GM18861 (cell line): ENCODE results near the gene ZNF8.
"Not testable (repeated sequence)": the region's sequence is repeated elsewhere in the genome, so short reads cannot be mapped to it uniquely, and the experiment has no call there.

Source experiments
- ATAC-seq: cut with Tn5 transposase; IDR thresholded peaks from one replicate; pipeline ENCODE4 v1.9.1; 2021; ENCODE audit not compliant: unreplicated experiment

Gene ZNF8

GRCh38 chr19:58294743-58295374 lies 16.1 kb downstream of the ZNF8 start:
- no peak for ATAC-seq

DNA sequence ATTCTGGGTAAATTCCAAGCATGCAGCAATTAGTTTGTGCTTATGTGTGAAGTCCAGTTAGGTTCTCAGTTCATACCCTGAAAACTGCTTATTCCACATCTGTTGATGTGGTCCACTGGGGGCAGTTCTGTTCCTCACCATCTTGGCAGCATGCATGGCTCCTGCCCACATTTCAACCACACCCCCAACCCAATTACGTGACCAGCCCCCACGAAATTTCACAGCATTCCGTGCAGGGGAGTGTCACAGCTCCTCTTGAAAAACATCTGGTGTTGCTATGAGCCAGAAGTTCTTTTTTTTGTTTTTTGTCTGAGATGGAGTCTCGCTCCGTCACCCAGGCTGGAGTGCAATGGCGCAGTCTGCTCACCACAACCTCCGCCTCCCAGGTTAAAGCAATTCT lies 17.3 kb downstream of the ZNF8 start:
- ATAC-seq = no peak

DNA sequence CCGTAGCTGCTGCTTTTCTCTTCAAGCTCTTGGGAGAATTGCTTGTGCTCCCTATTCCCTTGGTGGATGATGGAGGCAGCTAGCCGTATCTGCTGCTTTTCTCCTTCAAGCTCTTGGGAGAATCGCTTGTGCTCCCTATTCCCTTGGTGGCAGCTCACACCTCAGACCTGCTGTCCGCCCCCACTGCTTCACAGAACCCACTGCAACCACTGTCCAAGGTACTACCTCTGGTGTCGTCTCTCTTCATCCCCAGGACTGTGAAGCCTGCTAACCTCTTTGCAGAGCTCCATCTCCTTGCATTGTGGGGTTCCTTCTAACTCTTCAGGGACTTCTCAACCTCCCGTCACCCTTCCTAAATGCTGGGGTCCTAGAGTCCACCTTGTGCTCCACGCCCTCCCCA lies 21.9 kb downstream of the ZNF8 start:
- ATAC-seq = no peak

DNA sequence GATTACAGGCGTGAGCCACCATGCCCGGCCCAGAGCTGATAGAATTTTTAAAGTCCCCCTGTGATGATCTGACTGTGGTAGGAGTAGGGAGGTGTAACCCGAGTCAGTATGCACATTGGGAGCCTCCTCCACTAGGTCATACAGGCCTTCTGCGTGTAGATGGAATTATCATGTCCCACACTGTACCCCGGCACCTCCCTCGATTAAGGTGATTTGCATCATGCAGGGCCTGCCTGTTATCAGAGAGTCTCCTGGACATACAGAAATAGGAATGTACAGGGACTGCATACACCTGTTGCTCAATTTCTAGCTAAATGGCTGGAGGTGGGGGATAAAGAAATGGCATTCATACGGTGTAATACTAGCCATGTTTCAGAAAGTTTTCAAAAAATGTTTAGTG lies 25.5 kb downstream of the ZNF8 start:
- no peak for ATAC-seq

DNA sequence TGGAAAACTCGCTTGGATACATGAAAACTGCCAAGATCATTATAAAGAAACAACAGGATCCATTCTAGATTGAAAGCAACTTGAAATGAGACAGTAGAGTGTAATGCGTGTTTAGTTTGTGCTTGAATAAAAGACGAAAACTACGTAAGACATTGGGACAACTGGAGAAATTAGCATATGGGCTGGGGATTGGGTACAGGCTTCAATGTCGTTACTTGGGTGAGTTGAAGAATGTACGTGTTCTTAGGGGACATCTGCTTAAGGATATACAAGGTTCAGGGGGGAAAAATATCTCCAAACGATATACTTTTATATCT lies 26.0 kb downstream of the ZNF8 start:
- no peak for ATAC-seq

DNA sequence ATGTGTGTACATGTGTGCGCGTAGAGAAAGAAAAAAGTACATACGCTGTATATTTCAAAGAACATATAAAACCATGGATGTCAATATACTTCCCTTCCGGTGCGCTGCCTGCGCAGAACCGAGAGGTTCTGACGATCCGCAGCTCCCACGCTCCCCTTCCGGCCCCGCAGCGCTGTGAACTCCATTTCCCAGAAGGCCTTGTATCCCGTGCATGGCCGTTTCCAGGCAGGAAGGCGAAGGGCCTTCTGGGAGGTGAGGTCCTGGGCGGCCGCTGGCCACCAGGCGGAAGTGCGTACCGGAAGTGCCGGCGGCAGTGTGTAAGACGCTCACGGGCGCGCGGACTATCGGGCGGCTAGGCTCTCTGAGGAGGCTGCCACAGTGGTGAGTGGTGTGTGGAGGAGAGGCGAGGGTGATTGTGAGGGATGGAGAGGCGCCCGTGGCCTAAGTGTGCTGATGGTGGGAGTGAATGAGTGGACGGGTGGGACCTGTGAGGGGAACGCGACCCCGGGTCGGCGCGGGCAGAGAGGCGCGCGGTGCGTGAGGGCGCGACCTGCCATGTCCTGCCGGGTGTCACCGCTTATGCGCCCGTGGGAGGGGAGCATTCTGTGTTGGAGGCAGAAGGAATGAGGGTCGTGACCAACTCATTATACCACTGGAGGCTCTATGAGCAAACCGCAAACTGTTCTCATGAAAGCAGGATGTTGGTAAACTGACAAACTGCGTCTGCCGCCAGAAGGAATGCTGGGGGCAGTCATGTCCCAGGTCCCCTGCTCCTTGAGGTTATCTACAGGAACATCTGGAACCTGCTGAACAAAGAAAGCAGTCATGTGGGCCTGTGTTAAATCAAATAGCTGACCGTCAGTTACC lies 26.5 kb downstream of the ZNF8 start, which contains the start of gene ERVK3-1:
Gene ERVK3-1 (plus strand): TSS at position 313 of the 867 bp plus-strand sequence. CDS start 6,792 bp downstream, outside the sequence.
- ATAC-seq = peak; percentile 95

- no peak for ATAC-seq
Observed at GRCh38 chr19:58305932-58306323, 27.2 kb downstream of the ZNF8 start.

GRCh38 chr19:58307736-58308135 lies 29.0 kb downstream of the ZNF8 start:
- no peak for ATAC-seq

DNA sequence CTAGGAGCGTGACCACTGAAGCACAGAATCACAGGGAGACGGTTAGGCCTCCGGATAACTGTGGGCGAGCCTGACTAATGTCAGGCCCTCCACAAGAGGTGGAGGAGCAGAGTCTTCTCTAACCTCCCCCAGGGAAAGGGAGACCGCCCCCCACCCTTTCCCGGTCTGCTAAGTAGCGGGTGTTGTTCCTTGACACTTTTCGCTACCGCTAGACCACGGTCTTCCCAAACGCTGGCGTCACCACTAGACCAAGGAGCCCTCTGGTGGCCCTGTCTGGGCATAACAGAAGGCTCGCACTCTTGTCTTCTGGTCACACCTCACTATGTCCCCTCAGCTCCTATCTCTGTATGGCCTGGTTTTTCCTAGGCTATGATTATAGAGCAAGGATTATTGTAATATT lies 31.9 kb downstream of the ZNF8 start:
- not testable (repeated sequence) for ATAC-seq

DNA sequence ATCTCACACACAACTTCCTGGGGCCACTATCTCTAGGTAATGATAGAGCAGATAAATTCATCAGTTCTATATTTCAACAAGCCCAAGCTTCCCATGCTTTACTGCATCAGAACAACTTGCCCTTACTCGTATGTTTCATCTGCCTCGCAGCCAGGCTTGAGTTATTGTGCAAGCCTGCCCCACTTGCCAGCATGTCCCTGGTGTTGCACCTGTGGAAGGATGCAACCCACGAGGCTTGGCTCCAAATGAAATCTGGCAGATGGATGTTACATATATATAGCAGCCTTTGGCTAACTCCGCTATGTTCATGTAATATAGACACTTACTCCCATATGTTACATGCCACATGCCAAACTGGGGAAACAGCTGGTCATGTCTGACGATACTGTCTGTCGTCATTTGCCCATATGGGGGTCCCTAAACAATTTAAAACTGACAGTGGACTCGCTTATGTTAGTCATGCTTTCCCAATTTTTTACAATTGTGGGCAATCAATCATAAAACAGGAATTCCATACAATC lies 32.6 kb downstream of the ZNF8 start:
- no peak for ATAC-seq

DNA sequence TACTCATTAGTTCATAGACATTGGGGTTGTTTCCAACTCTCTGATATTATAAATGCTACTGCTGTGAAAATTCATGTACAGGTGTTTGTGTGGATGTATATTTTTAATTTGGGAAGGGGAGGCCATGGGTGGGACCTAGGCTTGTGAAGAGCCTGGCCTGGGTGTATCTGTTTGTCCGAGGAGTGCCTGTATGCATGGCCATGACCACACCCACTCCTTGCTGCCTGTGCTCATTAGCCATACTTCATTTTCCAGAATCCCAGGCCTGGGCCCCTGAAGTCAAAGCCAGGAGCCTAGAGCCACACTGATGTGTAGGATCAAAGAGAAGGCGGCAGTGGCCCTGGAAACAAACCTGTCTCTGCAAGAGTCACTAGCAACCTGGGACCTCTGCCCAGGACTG lies 36.8 kb downstream of the ZNF8 start:
- ATAC-seq = no peak

GRCh38 chr19:58317476-58318072 lies 38.8 kb downstream of the ZNF8 start:
- ATAC-seq = no peak

GRCh38 chr19:58318297-58318696 lies 39.5 kb downstream of the ZNF8 start:
- ATAC-seq = no peak

DNA sequence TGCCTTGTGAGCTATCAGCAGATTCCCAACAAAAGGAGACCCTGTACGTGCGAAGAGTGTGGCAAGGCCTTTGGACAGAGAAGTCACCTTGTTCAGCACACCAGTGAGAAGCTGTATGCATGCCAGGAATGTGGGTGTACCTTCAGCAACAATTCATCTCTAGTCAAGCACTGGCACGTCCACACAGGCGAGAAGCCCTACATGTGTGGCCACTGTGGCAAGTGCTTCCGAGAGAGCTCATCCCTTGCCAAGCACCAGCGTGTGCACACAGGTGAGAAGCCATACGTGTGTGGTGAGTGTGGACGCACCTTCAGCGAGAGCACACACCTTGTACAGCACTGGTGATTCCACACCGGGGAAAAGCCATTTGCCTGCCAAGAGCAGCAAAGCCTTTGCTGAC lies 40.5 kb downstream of the ZNF8 start:
- ATAC-seq = no peak

DNA sequence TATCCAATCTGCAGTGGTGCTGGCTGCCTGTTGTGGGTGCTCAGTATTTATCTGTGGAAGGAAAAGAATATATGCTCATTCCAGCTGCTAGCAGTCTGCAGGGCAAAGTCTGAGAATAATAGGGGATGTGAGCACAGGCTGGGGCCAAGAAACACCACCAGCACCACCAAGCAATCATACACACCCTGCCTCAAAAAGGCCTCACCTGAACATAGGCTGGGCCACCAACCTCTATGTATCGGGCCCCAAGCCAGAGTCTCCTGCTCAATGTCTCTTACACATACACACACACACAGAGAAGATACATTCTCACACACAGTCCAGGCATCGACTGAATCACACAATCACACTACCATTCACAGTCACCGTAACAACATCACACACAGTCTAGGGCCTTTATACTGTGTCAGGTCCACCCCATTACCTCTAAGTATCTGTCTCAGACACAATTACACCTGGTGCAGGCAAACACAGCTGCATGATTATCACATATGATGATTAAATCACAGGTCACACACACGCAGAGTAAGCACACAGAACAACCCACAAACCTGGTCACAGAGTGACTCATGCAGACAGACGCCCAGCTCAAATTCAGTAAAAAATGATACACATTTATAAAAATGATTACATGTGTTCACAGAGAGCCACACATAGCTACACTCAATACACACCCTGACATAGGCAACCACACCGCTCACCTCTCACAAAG lies 46.7 kb downstream of the ZNF8 start:
- no peak for ATAC-seq

- no peak for ATAC-seq
Observed at GRCh38 chr19:58326501-58326913, 47.8 kb downstream of the ZNF8 start.

- peak; percentile 69 for ATAC-seq
Observed at GRCh38 chr19:58326914-58327726, 48.4 kb downstream of the ZNF8 start, which contains the start of gene ZSCAN22. Gene ZSCAN22 (plus strand): TSS chr19:58326994. CDS start chr19:58334803, 7,809 bp downstream.

GRCh38 chr19:58328999-58329398 lies 50.2 kb downstream of the ZNF8 start:
- ATAC-seq = no peak

DNA sequence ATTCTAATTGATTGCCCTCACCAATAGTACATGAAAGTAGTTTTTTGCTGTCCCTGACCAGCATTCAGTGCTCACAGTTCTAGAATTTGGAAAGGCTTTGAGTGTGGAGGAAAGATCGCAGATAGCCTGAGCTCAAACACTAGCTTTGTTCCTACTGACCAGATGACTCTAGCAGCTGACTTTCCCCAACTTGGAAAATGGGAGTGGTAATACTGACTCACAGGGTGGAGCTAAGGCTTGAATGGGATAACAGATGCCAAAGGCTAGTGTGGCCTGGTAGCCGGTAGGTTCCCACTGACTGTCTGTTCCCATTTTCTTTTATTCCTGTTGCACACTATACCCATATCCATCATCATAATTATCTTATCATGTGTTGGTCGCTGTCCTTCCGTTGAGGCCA lies 51.7 kb downstream of the ZNF8 start:
- ATAC-seq = no peak

DNA sequence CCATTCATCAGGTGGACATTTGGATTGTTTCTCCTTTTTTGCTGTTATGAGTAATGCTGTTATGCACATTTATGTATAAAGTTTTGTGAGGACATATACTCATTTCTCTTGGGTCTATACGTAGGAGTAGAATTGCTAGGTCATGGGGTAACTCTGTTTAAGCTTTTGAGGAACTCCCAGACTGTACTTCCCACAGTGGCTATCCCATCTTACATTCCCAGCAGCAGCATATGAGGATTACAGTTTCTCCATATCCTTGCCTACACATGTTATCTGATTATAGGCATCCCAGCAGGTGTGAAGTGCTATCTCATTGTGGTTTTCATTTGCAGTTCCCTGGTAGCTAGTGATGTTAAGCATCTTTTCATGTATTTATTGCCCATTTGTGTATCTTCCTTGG lies 53.9 kb downstream of the ZNF8 start:
- no peak for ATAC-seq
